LNCaP clone FGC (cell line): ENCODE data around the gene TECRL.

Source experiments
- DNase-seq: peaks from one replicate; pipeline ENCODE4 v3.0.0-alpha.2; 2011; ENCODE audit warnings: low read depth
- H3K4me3 ChIP-seq: 2 replicates; pipeline ENCODE4 v1.5.1; 2011; ENCODE audit warnings: mild to moderate bottlenecking, low read depth, low read length, control low read depth
- TF ChIP-seq, protein P1 (sequence below): IDR thresholded peaks from 2 replicates; pipeline ENCODE4 v1.5.1; 2012; ENCODE audit warnings: mild to moderate bottlenecking; ENCODE audit not compliant: control insufficient read depth, insufficient read depth; ENCODE audit errors: extremely low read depth

Gene TECRL, protein sequence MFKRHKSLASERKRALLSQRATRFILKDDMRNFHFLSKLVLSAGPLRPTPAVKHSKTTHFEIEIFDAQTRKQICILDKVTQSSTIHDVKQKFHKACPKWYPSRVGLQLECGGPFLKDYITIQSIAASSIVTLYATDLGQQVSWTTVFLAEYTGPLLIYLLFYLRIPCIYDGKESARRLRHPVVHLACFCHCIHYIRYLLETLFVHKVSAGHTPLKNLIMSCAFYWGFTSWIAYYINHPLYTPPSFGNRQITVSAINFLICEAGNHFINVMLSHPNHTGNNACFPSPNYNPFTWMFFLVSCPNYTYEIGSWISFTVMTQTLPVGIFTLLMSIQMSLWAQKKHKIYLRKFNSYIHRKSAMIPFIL

DNA sequence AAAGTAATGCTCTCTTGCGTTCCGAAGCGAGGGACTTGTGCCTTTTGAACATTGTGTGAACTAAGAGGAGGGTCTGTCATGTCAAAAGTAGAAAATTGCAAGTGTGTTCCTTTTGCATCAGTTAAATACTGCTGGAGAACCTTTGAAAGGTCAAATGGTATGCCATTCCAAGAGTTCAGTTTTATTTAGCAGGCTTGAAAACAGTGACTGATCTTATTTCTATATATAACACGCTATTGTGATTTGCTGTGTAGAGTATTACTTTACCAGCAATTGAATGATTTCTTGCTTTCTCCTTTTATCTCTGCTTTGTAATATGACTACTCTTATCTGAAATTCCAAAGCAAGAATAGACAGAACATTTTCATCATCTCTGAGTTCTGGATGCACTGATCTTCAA lies at the start of gene TECRL:
TSS of gene TECRL (minus strand) at position 151 of the 400 bp plus-strand sequence. CDS start at position 52, 99 bp downstream.
- DNase-seq = no peak
- H3K4me3 ChIP-seq = no peak within 1 kb of the TSS
- TF ChIP-seq, protein P1, sequence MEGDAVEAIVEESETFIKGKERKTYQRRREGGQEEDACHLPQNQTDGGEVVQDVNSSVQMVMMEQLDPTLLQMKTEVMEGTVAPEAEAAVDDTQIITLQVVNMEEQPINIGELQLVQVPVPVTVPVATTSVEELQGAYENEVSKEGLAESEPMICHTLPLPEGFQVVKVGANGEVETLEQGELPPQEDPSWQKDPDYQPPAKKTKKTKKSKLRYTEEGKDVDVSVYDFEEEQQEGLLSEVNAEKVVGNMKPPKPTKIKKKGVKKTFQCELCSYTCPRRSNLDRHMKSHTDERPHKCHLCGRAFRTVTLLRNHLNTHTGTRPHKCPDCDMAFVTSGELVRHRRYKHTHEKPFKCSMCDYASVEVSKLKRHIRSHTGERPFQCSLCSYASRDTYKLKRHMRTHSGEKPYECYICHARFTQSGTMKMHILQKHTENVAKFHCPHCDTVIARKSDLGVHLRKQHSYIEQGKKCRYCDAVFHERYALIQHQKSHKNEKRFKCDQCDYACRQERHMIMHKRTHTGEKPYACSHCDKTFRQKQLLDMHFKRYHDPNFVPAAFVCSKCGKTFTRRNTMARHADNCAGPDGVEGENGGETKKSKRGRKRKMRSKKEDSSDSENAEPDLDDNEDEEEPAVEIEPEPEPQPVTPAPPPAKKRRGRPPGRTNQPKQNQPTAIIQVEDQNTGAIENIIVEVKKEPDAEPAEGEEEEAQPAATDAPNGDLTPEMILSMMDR = no peak

DNA sequence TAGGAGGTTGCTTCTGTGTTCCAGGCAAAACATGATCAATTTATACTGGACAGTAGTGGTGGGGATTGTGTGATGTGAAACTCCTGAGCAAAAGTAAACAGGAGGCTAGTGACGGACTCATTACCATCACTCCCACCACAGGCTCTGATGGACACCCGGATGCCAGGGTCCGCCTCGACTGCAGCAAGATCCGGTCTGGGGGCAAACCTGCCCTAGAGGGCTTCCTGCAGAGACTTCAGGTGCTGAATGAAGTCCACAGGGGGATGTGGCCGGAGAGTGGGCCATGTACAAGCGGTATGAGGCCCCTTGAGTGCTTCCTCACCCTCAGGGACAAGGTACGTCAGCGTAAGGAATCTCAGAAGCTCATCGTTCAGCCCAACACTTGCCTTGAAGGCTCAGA lies 23.4 kb upstream of the TECRL start:
- TF ChIP-seq, protein P1 = no peak
- no peak for DNase-seq
- no peak overlapping the region for H3K4me3 ChIP-seq

DNA sequence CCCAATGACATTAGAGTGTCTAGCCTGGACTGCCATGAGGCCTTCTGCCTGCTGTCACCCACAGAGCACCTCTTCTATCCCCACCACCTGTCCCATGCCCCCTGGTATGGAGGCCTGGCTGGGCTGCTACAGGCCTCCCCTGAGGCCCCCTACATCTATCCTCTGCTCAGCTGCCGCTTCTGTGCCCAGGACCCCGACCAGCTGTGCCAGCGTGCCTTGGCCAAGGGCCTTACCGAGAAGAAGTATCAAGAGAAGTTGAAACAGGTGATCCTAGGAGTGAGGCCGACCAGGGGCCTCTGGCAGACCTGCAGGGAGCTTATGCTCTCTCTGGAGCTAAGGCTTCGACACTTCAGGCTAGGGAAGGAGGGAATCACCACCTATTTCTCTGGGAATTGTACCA lies 21.7 kb upstream of the TECRL start:
- TF ChIP-seq, protein P1 = no peak
- H3K4me3 ChIP-seq = no peak overlapping the region
- no peak for DNase-seq

DNA sequence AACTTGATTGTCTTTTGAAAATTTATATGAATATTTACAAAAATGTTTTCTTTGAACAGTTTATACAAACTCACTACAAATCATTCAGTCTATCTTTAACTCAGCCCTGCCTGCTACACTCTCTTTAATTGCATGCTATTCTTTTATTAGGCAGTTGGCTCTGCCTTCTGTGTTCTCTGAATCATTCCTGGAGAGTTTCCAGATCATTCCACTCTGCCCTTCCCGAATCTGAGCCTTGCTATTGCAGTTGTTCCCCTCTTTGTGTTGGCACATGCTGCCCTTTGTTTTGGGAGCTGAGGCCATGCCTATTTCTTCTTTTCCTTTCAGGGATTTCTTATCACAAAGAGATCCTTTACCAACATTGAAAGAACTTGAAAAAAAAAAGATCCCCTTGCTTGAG lies 8.7 kb upstream of the TECRL start:
- H3K4me3 ChIP-seq = no peak overlapping the region
- DNase-seq = peak; percentile 37
- TF ChIP-seq, protein P1 = no peak

DNA sequence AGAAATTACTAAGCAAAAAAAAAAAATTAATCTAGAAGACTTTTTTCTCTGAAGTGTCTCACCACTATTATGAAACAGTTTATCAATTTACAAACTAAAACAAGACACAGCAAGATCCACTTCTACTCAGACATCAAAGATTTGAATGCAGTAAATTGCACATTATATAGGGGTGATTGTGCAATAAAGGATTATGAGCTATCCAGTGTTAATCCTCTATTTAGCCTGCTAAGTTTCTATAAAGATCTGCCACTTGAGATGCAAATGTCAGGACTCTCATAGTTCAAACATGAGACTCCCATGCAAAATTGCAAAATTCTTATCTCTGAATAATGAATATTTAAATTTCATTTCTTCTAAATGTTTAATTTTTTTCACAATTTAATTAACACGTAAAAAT lies 2.2 kb downstream of the TECRL start:
- DNase-seq = no peak
- H3K4me3 ChIP-seq = no peak overlapping the region
- TF ChIP-seq, protein P1 = no peak

DNA sequence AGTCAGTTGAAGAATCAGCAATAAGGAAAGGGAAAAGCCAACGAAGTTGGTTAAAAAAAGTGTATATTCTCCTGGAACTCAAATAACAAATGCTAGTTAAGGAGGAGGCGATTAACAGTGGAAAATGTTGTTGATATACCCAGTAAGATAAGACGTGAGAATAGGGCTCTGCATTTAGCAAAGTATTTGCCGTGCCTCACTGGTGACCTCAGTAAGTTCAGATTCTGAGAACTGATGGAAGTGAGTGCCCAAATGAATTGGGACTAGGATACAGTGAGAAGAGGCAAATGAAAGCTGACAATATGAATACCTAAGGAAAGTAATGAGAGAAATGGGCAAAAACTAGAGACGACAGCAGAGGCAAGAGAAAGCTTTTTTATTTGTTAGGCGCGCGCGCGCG lies 3.5 kb downstream of the TECRL start:
- DNase-seq = no peak
- H3K4me3 ChIP-seq = no peak overlapping the region
- TF ChIP-seq, protein P1 = no peak

DNA sequence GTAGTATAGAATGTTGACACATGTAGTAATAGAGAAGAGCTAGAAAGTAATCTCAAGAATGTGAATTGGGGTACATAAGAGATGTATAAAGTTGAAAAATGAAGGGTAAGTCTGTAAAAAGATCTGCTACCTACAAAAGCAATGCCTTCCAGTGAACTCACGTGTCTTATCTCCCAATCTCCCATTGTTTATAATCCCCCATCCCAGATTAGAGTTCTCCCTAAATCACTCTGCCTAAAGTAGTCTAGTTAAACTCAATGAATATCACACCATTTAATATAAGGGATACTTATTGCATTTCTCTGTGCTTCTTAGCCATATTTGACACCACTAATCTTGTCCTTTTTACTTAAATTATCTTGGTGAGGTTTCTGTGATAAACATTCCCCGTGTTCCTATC lies 6.6 kb downstream of the TECRL start:
- TF ChIP-seq, protein P1 = no peak
- no peak overlapping the region for H3K4me3 ChIP-seq
- no peak for DNase-seq
